ENCODE results near the gene SEC14L2. TPM values are rescaled to one million over a fixed set of nuclear protein-coding genes. Genes with fewer than 3 reads are reported as not detected.

SEC14L2 gene
- total and polyA plus RNA-seq, 2 experiments from 2014 or later: 2.5 to 4.2 TPM

DNA sequence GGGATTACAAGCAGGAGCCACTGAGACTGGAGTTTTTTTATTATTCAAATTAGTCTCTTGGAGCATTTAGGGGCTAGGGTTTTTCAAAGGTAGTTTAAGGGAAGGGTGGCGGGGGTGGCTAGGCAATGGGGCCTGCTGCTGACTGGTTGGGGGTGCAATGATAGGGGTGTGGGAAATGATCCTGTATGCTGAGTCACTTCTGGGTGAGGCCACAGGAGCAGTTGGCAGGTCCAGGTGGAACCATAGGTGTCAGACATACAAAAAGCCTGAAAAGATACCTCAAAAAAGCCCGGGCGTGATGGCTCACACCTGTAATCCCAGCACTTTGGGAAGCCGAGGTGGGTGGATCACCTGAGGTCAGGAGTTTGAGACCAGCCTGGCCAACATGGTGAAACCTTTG, 42.4 kb downstream of the SEC14L2 start (continued):
- TF ChIP-seq, protein P1, sequence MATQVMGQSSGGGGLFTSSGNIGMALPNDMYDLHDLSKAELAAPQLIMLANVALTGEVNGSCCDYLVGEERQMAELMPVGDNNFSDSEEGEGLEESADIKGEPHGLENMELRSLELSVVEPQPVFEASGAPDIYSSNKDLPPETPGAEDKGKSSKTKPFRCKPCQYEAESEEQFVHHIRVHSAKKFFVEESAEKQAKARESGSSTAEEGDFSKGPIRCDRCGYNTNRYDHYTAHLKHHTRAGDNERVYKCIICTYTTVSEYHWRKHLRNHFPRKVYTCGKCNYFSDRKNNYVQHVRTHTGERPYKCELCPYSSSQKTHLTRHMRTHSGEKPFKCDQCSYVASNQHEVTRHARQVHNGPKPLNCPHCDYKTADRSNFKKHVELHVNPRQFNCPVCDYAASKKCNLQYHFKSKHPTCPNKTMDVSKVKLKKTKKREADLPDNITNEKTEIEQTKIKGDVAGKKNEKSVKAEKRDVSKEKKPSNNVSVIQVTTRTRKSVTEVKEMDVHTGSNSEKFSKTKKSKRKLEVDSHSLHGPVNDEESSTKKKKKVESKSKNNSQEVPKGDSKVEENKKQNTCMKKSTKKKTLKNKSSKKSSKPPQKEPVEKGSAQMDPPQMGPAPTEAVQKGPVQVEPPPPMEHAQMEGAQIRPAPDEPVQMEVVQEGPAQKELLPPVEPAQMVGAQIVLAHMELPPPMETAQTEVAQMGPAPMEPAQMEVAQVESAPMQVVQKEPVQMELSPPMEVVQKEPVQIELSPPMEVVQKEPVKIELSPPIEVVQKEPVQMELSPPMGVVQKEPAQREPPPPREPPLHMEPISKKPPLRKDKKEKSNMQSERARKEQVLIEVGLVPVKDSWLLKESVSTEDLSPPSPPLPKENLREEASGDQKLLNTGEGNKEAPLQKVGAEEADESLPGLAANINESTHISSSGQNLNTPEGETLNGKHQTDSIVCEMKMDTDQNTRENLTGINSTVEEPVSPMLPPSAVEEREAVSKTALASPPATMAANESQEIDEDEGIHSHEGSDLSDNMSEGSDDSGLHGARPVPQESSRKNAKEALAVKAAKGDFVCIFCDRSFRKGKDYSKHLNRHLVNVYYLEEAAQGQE (IDR thresholded peaks at IDR 0.05; ENCODE audit: unreplicated experiment): no peak
- TF ChIP-seq, protein P2, sequence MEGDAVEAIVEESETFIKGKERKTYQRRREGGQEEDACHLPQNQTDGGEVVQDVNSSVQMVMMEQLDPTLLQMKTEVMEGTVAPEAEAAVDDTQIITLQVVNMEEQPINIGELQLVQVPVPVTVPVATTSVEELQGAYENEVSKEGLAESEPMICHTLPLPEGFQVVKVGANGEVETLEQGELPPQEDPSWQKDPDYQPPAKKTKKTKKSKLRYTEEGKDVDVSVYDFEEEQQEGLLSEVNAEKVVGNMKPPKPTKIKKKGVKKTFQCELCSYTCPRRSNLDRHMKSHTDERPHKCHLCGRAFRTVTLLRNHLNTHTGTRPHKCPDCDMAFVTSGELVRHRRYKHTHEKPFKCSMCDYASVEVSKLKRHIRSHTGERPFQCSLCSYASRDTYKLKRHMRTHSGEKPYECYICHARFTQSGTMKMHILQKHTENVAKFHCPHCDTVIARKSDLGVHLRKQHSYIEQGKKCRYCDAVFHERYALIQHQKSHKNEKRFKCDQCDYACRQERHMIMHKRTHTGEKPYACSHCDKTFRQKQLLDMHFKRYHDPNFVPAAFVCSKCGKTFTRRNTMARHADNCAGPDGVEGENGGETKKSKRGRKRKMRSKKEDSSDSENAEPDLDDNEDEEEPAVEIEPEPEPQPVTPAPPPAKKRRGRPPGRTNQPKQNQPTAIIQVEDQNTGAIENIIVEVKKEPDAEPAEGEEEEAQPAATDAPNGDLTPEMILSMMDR (conservative IDR thresholded peaks at IDR 0.05; ENCODE audit: low read depth in 2 of 2): no peak
- no peak for TF ChIP-seq EZH2 (IDR thresholded peaks at IDR 0.05; ENCODE audit: low read depth, unreplicated experiment)

DNA sequence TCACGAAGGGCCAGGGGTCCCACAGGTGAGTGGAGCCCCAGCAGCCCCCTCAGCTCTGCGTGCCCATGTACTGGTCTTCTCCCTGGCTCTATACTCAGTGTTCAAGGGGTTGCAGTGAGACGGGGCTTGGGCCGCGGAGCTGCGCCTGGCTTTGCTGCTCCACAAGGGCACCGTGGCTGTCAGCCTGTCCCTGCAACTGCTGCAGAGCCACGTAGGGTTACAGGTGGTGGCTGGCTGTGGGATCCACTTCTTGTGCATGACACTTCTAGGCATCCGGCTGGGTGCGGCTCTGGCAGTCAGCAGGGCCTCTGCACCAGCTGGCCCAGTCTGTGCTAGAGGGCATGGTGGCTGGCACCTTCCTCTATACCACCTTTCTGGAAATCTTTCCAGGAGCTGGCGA, 43.0 kb downstream of the SEC14L2 start:
- H3K27ac Mint-ChIP-seq: no peak overlapping the region
- Histone ChIP-seq H3K4me3 (no peak overlapping the region), H3K36me3 (ENCODE audit: insufficient read depth) (no peaks in the 10 kb centered on the region), H3K4me1 (ENCODE audit: insufficient read depth) (no peaks in the 10 kb centered on the region; the same call in 1 of the 2 replicates), H3K27me3 (ENCODE audit: insufficient read depth) (no peaks in the 10 kb centered on the region), H3K79me2 (replicated peaks; ENCODE audit: insufficient read depth) (no peaks in the 10 kb centered on the region), H3K4me2 (no peak overlapping the region), H3K9me2 (ENCODE audit: insufficient read depth) (0 out of 2 replicates have a peak, but pooled peaks cover 1% of the 10 kb centered on the region), H3F3A (replicated peaks; ENCODE audit: low read depth) (no peaks in the 10 kb centered on the region), H4K20me1 (replicated peaks; ENCODE audit: insufficient read depth) (no peaks in the 10 kb centered on the region), H3K27ac (ENCODE audit: low read depth) (no peak overlapping the region), H2AFZ (no peak overlapping the region)
- TF ChIP-seq EZH2 (IDR thresholded peaks at IDR 0.05; ENCODE audit: low read depth, unreplicated experiment) (no peak), STAT1 (IDR thresholded peaks at IDR 0.05; ENCODE audit: unreplicated experiment) (no peak), CREB1 (CRISPR knock-in tag; IDR thresholded peaks at IDR 0.05; ENCODE audit: low read depth) (no peak), EZH2phosphoT487 (IDR thresholded peaks at IDR 0.05; ENCODE audit: unreplicated experiment) (no peak), POLR2AphosphoS5 (IDR thresholded peaks at IDR 0.05; ENCODE audit: low read depth) (no peak), ZNF114 (CRISPR knock-in tag; IDR thresholded peaks at IDR 0.05) (no peak), NANOG (IDR thresholded peaks at IDR 0.05; ENCODE audit: borderline replicate concordance) (no peak), JUNB (IDR thresholded peaks at IDR 0.05; ENCODE audit: unreplicated experiment) (no peak), ZNF331 (CRISPR knock-in tag; IDR thresholded peaks at IDR 0.05; ENCODE audit: low read depth) (no peak)
- TF ChIP-seq, protein P3, sequence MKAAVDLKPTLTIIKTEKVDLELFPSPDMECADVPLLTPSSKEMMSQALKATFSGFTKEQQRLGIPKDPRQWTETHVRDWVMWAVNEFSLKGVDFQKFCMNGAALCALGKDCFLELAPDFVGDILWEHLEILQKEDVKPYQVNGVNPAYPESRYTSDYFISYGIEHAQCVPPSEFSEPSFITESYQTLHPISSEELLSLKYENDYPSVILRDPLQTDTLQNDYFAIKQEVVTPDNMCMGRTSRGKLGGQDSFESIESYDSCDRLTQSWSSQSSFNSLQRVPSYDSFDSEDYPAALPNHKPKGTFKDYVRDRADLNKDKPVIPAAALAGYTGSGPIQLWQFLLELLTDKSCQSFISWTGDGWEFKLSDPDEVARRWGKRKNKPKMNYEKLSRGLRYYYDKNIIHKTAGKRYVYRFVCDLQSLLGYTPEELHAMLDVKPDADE (IDR thresholded peaks at IDR 0.05): no peak
- TF ChIP-seq, protein P1 (IDR thresholded peaks at IDR 0.05; ENCODE audit: unreplicated experiment): no peak
- peaks cover 7% of the 10 kb centered on the region for H3K9me3 Mint-ChIP-seq
- peaks cover 6% of the 10 kb centered on the region for H3K27me3 Mint-ChIP-seq (ENCODE audit: insufficient read depth, low read depth, poor library complexity)
- ATAC-seq (no peak), DNase-seq (ENCODE audit: low spot score) (no peak)
- peaks cover 5% of the 10 kb centered on the region; the same call in 2 of the 3 replicates for H3K36me3 Mint-ChIP-seq (ENCODE audit: low read depth)
- peaks cover 24% of the 10 kb centered on the region for H3K4me1 Mint-ChIP-seq
- H3K4me3 Mint-ChIP-seq: no peak overlapping the region
